MCF 10A (cell line): Measurements from ENCODE around the gene CORO2A. TPM values are rescaled to one million over a fixed set of nuclear protein-coding genes. Genes with fewer than 3 reads are reported as not detected.
"Not testable (repeated sequence)": the region's sequence is repeated elsewhere in the genome, so short reads cannot be mapped to it uniquely, and the experiment has no call there.

Experiments
- BruUV-seq: library from RNA; stranded (reverse); fragments of 400-500 nt; replicated peaks from 2 replicates; lab custom pipeline; 2021; lab: Mats Ljungman, UMichigan
- CTCF ChIA-PET: fragments of 300-600 bp; sonication (Branson Sonifier 250); formaldehyde crosslinking; extraction: SDS; loops from one replicate; lab custom pipeline; 2021; ENCODE audit warnings: antibody characterized with exemption, inconsistent platforms; lab: Yijun Ruan, JAX
- POLR2A ChIA-PET: fragments of 300-600, 350-650 bp; sonication (Branson Sonifier 250); formaldehyde crosslinking; extraction: SDS; loops from one replicate; lab custom pipeline; 2020; ENCODE audit warnings: antibody characterized with exemption, inconsistent platforms; lab: Yijun Ruan, JAX
- DNase-seq: peaks from one replicate; pipeline ENCODE4 v3.0.0-alpha.2; 2018; ENCODE audit not compliant: unreplicated experiment
- H3K27ac Mint-ChIP-seq: one replicate; pipeline ENCODE4 v1.8.0; 2022; ENCODE audit warnings: mild to moderate bottlenecking, low read depth, mixed read lengths; ENCODE audit not compliant: unreplicated experiment
- H3K27me3 Mint-ChIP-seq: one replicate; pipeline ENCODE4 v1.8.0; 2022; ENCODE audit warnings: mixed read lengths; ENCODE audit not compliant: insufficient read depth, unreplicated experiment
- H3K36me3 Mint-ChIP-seq: one replicate; pipeline ENCODE4 v1.8.0; 2022; ENCODE audit warnings: mild to moderate bottlenecking, moderate library complexity, mixed read lengths; ENCODE audit not compliant: insufficient read depth, unreplicated experiment
- H3K4me1 Mint-ChIP-seq: one replicate; pipeline ENCODE4 v1.8.0; 2022; ENCODE audit warnings: mixed read lengths; ENCODE audit not compliant: insufficient read depth, unreplicated experiment
- H3K4me3 Mint-ChIP-seq: one replicate; pipeline ENCODE4 v1.8.0; 2022; ENCODE audit warnings: mild to moderate bottlenecking, moderate library complexity, mixed read lengths; ENCODE audit not compliant: unreplicated experiment
- H3K9me3 Mint-ChIP-seq: one replicate; pipeline ENCODE4 v1.8.0; 2022; ENCODE audit warnings: mixed read lengths; ENCODE audit not compliant: unreplicated experiment
- intact Hi-C: fragments of 100-400 bp; cut with micrococcal nuclease; formaldehyde crosslinking; loops from 2 replicates; pipeline ENCODE4 v1.14.1; 2022
- total RNA-seq: library from RNA; stranded (reverse); gene quantifications from 2 replicates; pipeline ENCODE4 v1.2.3, GENCODE V29; 2022
- TF ChIP-seq, protein P1 (sequence below): fragments of 200-600 bp; IDR thresholded peaks from one replicate; pipeline ENCODE4 v1.8.0; 2022; ENCODE audit warnings: antibody characterized with exemption, mild to moderate bottlenecking; ENCODE audit not compliant: unreplicated experiment

The CORO2A gene
- total RNA-seq, 1 experiment from 2014 or later: 3.4 TPM

DNA sequence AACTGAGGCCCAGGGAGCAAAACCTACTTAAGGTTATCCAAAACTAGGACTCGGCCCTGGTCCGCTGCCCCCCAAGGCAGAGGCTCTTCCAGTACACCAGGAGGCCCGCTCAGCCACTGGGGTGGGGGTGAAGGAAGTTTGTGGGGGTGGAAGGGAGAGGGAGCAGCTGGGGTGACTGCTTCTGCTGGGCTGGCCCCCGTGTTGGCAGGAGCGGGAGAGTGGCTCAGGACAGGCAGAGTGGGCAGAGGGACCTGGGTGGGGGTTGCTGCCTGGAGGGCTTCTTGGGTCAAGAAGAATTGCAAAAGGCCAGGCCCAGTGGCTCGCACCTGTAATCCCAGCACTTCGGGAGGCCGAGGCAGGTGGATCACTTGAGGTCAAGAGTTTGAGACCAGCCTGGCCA is 65.2 kb downstream of the CORO2A start:
- Mint-ChIP-seq H3K27me3 (no peaks in the 10 kb centered on the region), H3K4me3 (no peak overlapping the region), H3K36me3 (peaks cover 20% of the 10 kb centered on the region), H3K4me1 (no peaks in the 10 kb centered on the region), H3K27ac (no peak overlapping the region), H3K9me3 (no peaks in the 10 kb centered on the region)
- ChIA-PET POLR2A (no interaction called here), CTCF (interaction anchor here (0.7 kb wide), 1 partner anchor 9 kb away, joined by 3 read pairs; no protein-coding TSS in a partner anchor)
- no TSS peak for BruUV-seq
- intact Hi-C loops: no loop called here
- no peak for DNase-seq
- TF ChIP-seq, protein P1, sequence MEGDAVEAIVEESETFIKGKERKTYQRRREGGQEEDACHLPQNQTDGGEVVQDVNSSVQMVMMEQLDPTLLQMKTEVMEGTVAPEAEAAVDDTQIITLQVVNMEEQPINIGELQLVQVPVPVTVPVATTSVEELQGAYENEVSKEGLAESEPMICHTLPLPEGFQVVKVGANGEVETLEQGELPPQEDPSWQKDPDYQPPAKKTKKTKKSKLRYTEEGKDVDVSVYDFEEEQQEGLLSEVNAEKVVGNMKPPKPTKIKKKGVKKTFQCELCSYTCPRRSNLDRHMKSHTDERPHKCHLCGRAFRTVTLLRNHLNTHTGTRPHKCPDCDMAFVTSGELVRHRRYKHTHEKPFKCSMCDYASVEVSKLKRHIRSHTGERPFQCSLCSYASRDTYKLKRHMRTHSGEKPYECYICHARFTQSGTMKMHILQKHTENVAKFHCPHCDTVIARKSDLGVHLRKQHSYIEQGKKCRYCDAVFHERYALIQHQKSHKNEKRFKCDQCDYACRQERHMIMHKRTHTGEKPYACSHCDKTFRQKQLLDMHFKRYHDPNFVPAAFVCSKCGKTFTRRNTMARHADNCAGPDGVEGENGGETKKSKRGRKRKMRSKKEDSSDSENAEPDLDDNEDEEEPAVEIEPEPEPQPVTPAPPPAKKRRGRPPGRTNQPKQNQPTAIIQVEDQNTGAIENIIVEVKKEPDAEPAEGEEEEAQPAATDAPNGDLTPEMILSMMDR: no peak

DNA sequence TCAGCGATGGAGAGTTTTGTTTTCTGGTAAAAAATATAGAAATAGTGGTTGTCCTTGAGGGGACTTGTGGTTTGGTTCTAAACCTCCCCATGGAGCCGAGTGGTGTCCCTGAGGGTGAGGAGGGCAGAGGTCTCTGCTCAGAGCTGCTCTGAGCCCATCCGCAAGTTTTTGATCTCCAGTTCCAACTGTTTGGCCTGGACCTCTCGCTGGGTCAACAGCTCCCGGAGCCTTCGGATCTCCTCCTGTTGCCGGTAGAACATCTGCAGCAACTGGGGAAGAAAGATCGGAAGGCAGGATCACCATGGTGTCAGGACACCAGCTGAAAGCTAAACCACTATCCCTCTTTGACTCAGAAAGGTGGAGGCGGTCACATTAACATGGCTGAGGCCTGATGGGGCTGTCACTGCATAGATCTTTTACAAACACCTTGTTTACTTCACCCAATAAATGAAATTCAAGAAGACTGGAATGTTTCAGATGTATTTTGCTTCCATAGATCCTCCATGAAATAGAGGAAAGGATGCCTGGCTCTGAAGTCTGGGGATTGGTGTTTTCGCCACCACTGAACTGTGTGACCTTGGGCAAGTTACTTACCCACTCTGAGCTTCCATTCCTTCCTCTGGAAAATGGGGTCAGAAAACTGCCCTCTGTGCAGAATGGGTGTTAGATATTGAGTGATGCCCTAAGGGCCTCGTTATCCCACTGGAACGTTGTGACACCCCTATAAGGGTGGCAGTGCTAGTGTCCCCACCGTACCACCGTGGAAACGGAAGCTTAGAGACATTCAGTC is 67.6 kb downstream of the CORO2A start:
- BruUV-seq: no TSS peak
- no peak overlapping the region for H3K27ac Mint-ChIP-seq
- POLR2A ChIA-PET: no interaction called here
- TF ChIP-seq, protein P1: no peak
- no peaks in the 10 kb centered on the region for H3K9me3 Mint-ChIP-seq
- intact Hi-C loops: no loop called here
- no peak overlapping the region for H3K4me3 Mint-ChIP-seq
- H3K4me1 Mint-ChIP-seq: peaks cover 8% of the 10 kb centered on the region
- CTCF ChIA-PET: interaction anchor here (0.5 to 0.7 kb wide), 2 partner anchors 38 to 202 kb away, joined by 3 read pairs; no protein-coding TSS in a partner anchor
- H3K36me3 Mint-ChIP-seq: peaks cover 14% of the 10 kb centered on the region
- H3K27me3 Mint-ChIP-seq: no peaks in the 10 kb centered on the region
- no peak for DNase-seq

DNA sequence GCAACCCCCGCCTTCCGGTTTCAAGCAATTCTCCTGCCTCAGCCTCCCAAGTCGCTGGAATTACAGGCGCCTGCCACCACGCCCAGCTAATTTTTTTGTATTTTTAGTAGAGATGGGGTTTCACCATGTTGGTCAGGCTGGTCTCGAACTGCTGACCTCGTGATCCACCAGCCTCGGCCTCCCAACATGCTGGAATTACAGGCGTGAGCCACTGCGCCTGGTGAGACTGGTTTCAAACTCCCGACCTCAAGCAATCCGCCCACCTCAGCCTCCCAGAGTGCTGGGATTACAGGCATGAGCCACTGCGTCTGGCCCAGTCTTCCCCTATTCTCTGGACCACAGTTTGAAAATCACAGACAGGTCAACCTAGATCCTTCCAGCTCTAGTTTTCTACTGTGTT is 68.3 kb downstream of the CORO2A start:
- DNase-seq, H3K27me3 Mint-ChIP-seq: not testable (repeated sequence)

DNA sequence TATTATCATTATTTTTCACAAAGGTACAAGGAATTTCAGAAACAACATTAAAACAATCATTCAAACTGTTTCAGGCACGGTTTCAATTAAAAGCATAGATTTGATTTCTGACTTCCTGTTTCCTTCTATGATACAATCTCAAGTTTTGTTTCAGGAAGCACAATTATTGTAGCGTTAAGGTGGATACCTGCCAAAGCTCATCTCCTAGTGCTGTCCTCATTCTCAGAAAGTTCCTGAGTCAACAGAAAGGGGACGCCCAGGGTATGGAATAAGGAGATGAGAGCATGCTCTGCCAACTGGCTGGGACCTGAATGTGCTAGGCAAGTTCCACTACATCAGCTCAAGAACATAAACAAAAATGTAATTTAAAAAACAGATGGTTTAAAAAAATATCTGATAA is 71.4 kb downstream of the CORO2A start:
- Mint-ChIP-seq H3K4me1 (peaks cover 22% of the 10 kb centered on the region), H3K9me3 (no peaks in the 10 kb centered on the region), H3K27me3 (no peaks in the 10 kb centered on the region), H3K36me3 (peaks cover 9% of the 10 kb centered on the region), H3K4me3 (peak overlapping the region; percentile 74), H3K27ac (peak overlapping the region; percentile 32)
- ChIA-PET CTCF (interaction anchor here (0.6 to 2.6 kb wide), 16 partner anchors 9 to 143 kb away, joined by 3 to 18 read pairs (median 4); partner anchors contain the start of gene CORO2A), POLR2A (interaction anchor here (0.7 to 2.7 kb wide), 16 partner anchors 22 to 877 kb away, joined by 3 to 21 read pairs (median 4); partner anchors contain the start of genes CORO2A, NANS, TBC1D2 and TRMO)
- intact Hi-C loops: no loop called here
- TF ChIP-seq, protein P1: peak; percentile 19
- peak; percentile 74 for DNase-seq
- BruUV-seq: no TSS peak

More for the DNA sequence above, 68.3 kb downstream of the CORO2A start:
- H3K9me3 Mint-ChIP-seq, POLR2A ChIA-PET, BruUV-seq, H3K27ac Mint-ChIP-seq, H3K4me3 Mint-ChIP-seq, H3K36me3 Mint-ChIP-seq, CTCF ChIA-PET, intact Hi-C loops: not testable (repeated sequence)
- H3K4me1 Mint-ChIP-seq: peaks cover 15% of the 10 kb centered on the region
